Neuronal stem cell (in vitro differentiated cells): ENCODE data around the gene ST6GALNAC2.
"Not testable (repeated sequence)": the region's sequence is repeated elsewhere in the genome, so short reads cannot be mapped to it uniquely, and the experiment has no call there.

Source experiments
- DNase-seq: peaks from one replicate; pipeline ENCODE4 v3.0.0-alpha.2; 2013; ENCODE audit warnings: low spot score
- H2AFZ ChIP-seq: one replicate; pipeline ENCODE4 v1.6.1; 2013; ENCODE audit warnings: mild to moderate bottlenecking, low read length, inconsistent platforms
- H2AK5ac ChIP-seq: 2 replicates; pipeline ENCODE4 v1.6.1; 2013; ENCODE audit warnings: low read depth, mild to moderate bottlenecking, inconsistent platforms, low read length, moderate library complexity, mixed read lengths
- H2BK120ac ChIP-seq: 2 replicates; pipeline ENCODE4 v1.6.1; 2013; ENCODE audit warnings: low read depth, mild to moderate bottlenecking, inconsistent platforms, low read length, moderate library complexity, mixed read lengths
- H2BK12ac ChIP-seq: one replicate; pipeline ENCODE4 v1.6.1; 2013; ENCODE audit warnings: low read length, inconsistent platforms
- H2BK15ac ChIP-seq: 2 replicates; pipeline ENCODE4 v1.6.1; 2013; ENCODE audit warnings: mild to moderate bottlenecking, low read length, inconsistent platforms, mixed read lengths
- H2BK5ac ChIP-seq: one replicate; pipeline ENCODE4 v1.6.1; 2013; ENCODE audit warnings: inconsistent platforms, mild to moderate bottlenecking, low read length, moderate library complexity
- H3K14ac ChIP-seq: one replicate; pipeline ENCODE4 v1.6.1; 2013; ENCODE audit warnings: low read length, inconsistent platforms
- H3K18ac ChIP-seq: 2 replicates; pipeline ENCODE4 v1.6.1; 2013; ENCODE audit warnings: low read length, inconsistent platforms
- H3K23ac ChIP-seq: 2 replicates; pipeline ENCODE4 v1.6.1; 2013; ENCODE audit warnings: low read depth, mild to moderate bottlenecking, mixed read lengths, low read length, inconsistent platforms; ENCODE audit not compliant: poor library complexity
- H3K27ac ChIP-seq: replicated peaks from 3 replicates; pipeline ENCODE4 v1.5.1; 2013; ENCODE audit warnings: low read length, inconsistent platforms
- H3K27me3 ChIP-seq, 3 experiments: 2 replicates each; pipeline ENCODE4 v1.6.1; 2013; ENCODE audit warnings: low read length in 3 of 3, mild to moderate bottlenecking in 2 of 3, inconsistent platforms in 1 of 3, low read depth in 1 of 3, mixed read lengths in 1 of 3, moderate library complexity in 1 of 3; ENCODE audit not compliant: control insufficient read depth in 3 of 3, insufficient read depth in 3 of 3
- H3K36me3 ChIP-seq, 2 donors: replicated peaks in 1 of 2; 2 replicates each; pipeline ENCODE4 v1.6.1; 2013; ENCODE audit warnings: low read length in 2 of 2; ENCODE audit not compliant: control insufficient read depth in 2 of 2, insufficient read depth in 2 of 2
- H3K4ac ChIP-seq: 2 replicates; pipeline ENCODE4 v1.6.1; 2013; ENCODE audit warnings: inconsistent platforms, mild to moderate bottlenecking, low read length, moderate library complexity
- H3K4me1 ChIP-seq, 2 donors: 1 replicate in 1 of 2; 2 replicates in 1 of 2; pipeline ENCODE4 v1.6.1; 2013; ENCODE audit warnings: low read length in 2 of 2, low read depth in 1 of 2; ENCODE audit not compliant: control insufficient read depth in 2 of 2, insufficient read depth in 1 of 2
- H3K4me2 ChIP-seq: one replicate; pipeline ENCODE4 v1.6.1; 2013; ENCODE audit warnings: mild to moderate bottlenecking, low read length, inconsistent platforms; ENCODE audit not compliant: insufficient read depth, poor library complexity, severe bottlenecking
- H3K4me3 ChIP-seq, 2 donors: 2 replicates each; pipeline ENCODE4 v1.5.1; 2013; ENCODE audit warnings: low read length in 2 of 2, mild to moderate bottlenecking in 2 of 2, inconsistent platforms in 1 of 2, moderate library complexity in 1 of 2
- H3K79me1 ChIP-seq: one replicate; pipeline ENCODE4 v1.6.1; 2013; ENCODE audit warnings: low read depth, mild to moderate bottlenecking, inconsistent platforms, low read length, moderate library complexity
- H3K9ac ChIP-seq: one replicate; pipeline ENCODE4 v1.6.1; 2013; ENCODE audit warnings: mild to moderate bottlenecking, low read depth, low read length, inconsistent platforms; ENCODE audit not compliant: poor library complexity
- H3K9me3 ChIP-seq, 2 donors: replicated peaks in 1 of 2; 2 replicates each; pipeline versions ENCODE3 to v1.6.1; 2013; ENCODE audit warnings: low read length in 2 of 2, mild to moderate bottlenecking in 2 of 2, inconsistent platforms in 1 of 2, low read depth in 1 of 2, mixed read lengths in 1 of 2, moderate library complexity in 1 of 2; ENCODE audit not compliant: control insufficient read depth in 2 of 2, insufficient read depth in 1 of 2
- H4K8ac ChIP-seq: one replicate; pipeline ENCODE4 v1.6.1; 2013; ENCODE audit warnings: low read depth, mild to moderate bottlenecking, inconsistent platforms, low read length, moderate library complexity
- H4K91ac ChIP-seq: one replicate; pipeline ENCODE4 v1.6.1; 2013; ENCODE audit warnings: low read length, low read depth, mild to moderate bottlenecking, inconsistent platforms; ENCODE audit not compliant: poor library complexity
- WGBS, 2 donors: extraction: QIAGEN DNeasy Blood & Tissue Kit; methylation state at CpG; one replicate each; pipeline ENCODE4 v1.1.7; 2013; ENCODE audit warnings: missing lambda C conversion rate in 2 of 2, mixed read lengths in 1 of 2; ENCODE audit not compliant: insufficient read length in 2 of 2, insufficient replicate concordance in 1 of 2; ENCODE audit errors: extremely low coverage in 2 of 2; 5-methylcytosine and 5-hydroxymethylcytosine counted together

ST6GALNAC2 gene

GRCh38 chr17:76525513-76525833 lies 60.2 kb downstream of the ST6GALNAC2 start:
- not testable (repeated sequence) for DNase-seq, H4K91ac ChIP-seq, H4K8ac ChIP-seq, H2AK5ac ChIP-seq, H3K79me1 ChIP-seq, H2BK5ac ChIP-seq, H3K27ac ChIP-seq, H3K4ac ChIP-seq, H3K4me2 ChIP-seq, H2BK15ac ChIP-seq, H3K23ac ChIP-seq, H3K18ac ChIP-seq, H3K4me3 ChIP-seq, H2AFZ ChIP-seq, H2BK12ac ChIP-seq, H2BK120ac ChIP-seq, H3K9ac ChIP-seq, H3K14ac ChIP-seq, H3K36me3 ChIP-seq, H3K9me3 ChIP-seq
- H3K4me1 ChIP-seq: peaks cover 22 to 24% of the 10 kb centered on the region in 2 donors
- WGBS, 2 donors: no CpG with 5 or more reads among the region's 8 CpGs
- H3K27me3 ChIP-seq: peaks cover 0 to 33% (median 2%) of the 10 kb centered on the region in 3 experiments

- peak overlapping the region; percentile 41 for H2BK12ac ChIP-seq
- H3K36me3 ChIP-seq: no peaks in the 10 kb centered on the region
- no peak overlapping the region for H2BK15ac ChIP-seq
- H3K4me3 ChIP-seq: no peak overlapping the region
- no peak overlapping the region for H4K91ac ChIP-seq
- H4K8ac ChIP-seq: no peak overlapping the region
- peaks cover 1% of the 10 kb centered on the region for H3K79me1 ChIP-seq
- H2AFZ ChIP-seq: peak overlapping the region; percentile 49
- H3K9me3 ChIP-seq: no peaks in the 10 kb centered on the region
- peak overlapping the region; percentile 8 for H3K14ac ChIP-seq
- peak overlapping the region; percentile 68 for H3K23ac ChIP-seq
- peaks cover 16 to 18% of the 10 kb centered on the region in 2 donors for H3K4me1 ChIP-seq
- no peak overlapping the region for H3K4me2 ChIP-seq
- H2AK5ac ChIP-seq: peak overlapping the region; percentile 65
- DNase-seq: no peak
- H3K27ac ChIP-seq: no peak overlapping the region
- H2BK120ac ChIP-seq: no peak overlapping the region
- H2BK5ac ChIP-seq: no peak overlapping the region
- peak overlapping the region; percentile 80 for H3K18ac ChIP-seq
- no peak overlapping the region for H3K4ac ChIP-seq
- peak overlapping the region; percentile 78 for H3K9ac ChIP-seq
- WGBS, 2 donors: no CpG with 5 or more reads among the region's 25 CpGs
- peaks cover 0 to 39% (median 2%) of the 10 kb centered on the region in 3 experiments for H3K27me3 ChIP-seq
These were observed 60.8 kb downstream of the ST6GALNAC2 start for GRCh38 chr17:76524598-76525512.

- no peak overlapping the region for H2BK120ac ChIP-seq
- no peaks in the 10 kb centered on the region for H3K9me3 ChIP-seq
- peaks cover 7 to 13% of the 10 kb centered on the region in 2 donors for H3K4me1 ChIP-seq
- peak overlapping the region; percentile 51 for H2AFZ ChIP-seq
- peak; percentile 74 for DNase-seq
- H3K9ac ChIP-seq: no peak overlapping the region
- peak overlapping the region; percentile 75 for H3K23ac ChIP-seq
- peak overlapping the region; percentile 60 for H2BK12ac ChIP-seq
- no peaks in the 10 kb centered on the region for H3K36me3 ChIP-seq
- no peak overlapping the region for H3K14ac ChIP-seq
- peak overlapping the region; percentile 79 for H3K18ac ChIP-seq
- no peak overlapping the region for H4K8ac ChIP-seq
- no peak overlapping the region for H3K4me3 ChIP-seq
- H3K4ac ChIP-seq: no peak overlapping the region
- H3K4me2 ChIP-seq: peak overlapping the region; percentile 30
- peaks cover 0 to 43% (median 2%) of the 10 kb centered on the region in 3 experiments for H3K27me3 ChIP-seq
- WGBS, 2 donors: no CpG with 5 or more reads among the region's 35 CpGs
- no peak overlapping the region for H2BK5ac ChIP-seq
- H2AK5ac ChIP-seq: no peak overlapping the region
- peaks cover 1% of the 10 kb centered on the region for H3K79me1 ChIP-seq
- H3K27ac ChIP-seq: no peak overlapping the region
- H2BK15ac ChIP-seq: no peak overlapping the region
- no peak overlapping the region for H4K91ac ChIP-seq
These were observed 62.3 kb downstream of the ST6GALNAC2 start for GRCh38 chr17:76523084-76524037.
